Liver (tissue), 3 donors: ENCODE results near the gene WIZ.

Experiments used
- GABPA ChIP-seq, 2 donors: IDR thresholded peaks in 1 of 2; conservative IDR thresholded peaks in 1 of 2; 2 replicates each; pipeline ENCODE4 v1.6.1; 2016; ENCODE audit warnings: antibody characterized with exemption in 2 of 2, mild to moderate bottlenecking in 1 of 2, moderate library complexity in 1 of 2
- JUND ChIP-seq, 2 donors: IDR thresholded peaks; 2 replicates each; pipeline ENCODE4 v1.6.1; 2016; ENCODE audit warnings: antibody characterized with exemption in 2 of 2
- MAX ChIP-seq: IDR thresholded peaks from 2 replicates; pipeline ENCODE4 v1.6.1; 2016; ENCODE audit warnings: antibody characterized with exemption
- RAD21 ChIP-seq, 2 donors: IDR thresholded peaks; 2 replicates each; pipeline ENCODE4 v1.6.1; 2016; ENCODE audit warnings: antibody characterized with exemption in 2 of 2, mild to moderate bottlenecking in 2 of 2
- RXRA ChIP-seq, 2 donors: IDR thresholded peaks; 2 replicates each; pipeline ENCODE4 v1.6.1; 2017 to 2018; ENCODE audit warnings: antibody characterized with exemption in 2 of 2, mild to moderate bottlenecking in 1 of 2
- YY1 ChIP-seq: IDR thresholded peaks from 2 replicates; pipeline ENCODE4 v1.6.1; 2016; ENCODE audit warnings: antibody characterized with exemption, mild to moderate bottlenecking
- TF ChIP-seq, protein P1 (sequence below): IDR thresholded peaks from 2 replicates; pipeline ENCODE4 v1.6.1; 2016; ENCODE audit warnings: antibody characterized with exemption
- TF ChIP-seq, protein P2 (sequence below): fragments of 150-350 bp; IDR thresholded peaks from 2 replicates; pipeline ENCODE4 v1.5.1; 2017; ENCODE audit warnings: improper control_type of control experiment, low read depth, low read length; ENCODE audit not compliant: missing input control
- TF ChIP-seq, protein P3 (sequence below): IDR thresholded peaks from 2 replicates; pipeline ENCODE4 v1.6.1; 2016; ENCODE audit warnings: antibody characterized with exemption, mild to moderate bottlenecking
- donor health status: healthy.
- donor health status: healthy.

DNA sequence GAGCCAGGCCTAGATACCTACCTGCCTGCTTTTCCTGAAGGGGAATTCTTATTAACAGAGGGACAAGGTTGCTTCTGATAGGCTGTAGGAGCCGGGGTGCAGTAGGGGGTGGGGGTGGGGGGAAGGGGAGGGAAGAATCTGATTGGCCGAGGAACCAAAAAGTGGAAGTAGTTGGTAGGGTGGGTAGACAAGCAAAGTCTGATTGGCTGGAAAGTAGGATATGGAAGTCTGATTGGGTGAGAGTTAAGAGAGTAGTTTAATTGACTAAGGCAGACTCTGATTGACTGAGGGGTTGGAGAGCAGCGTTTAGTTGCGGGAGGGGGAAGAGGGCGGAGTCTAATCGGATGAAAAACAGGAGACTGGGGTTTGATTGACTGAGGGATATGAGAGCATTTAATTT is 49.2 kb upstream of the WIZ start:
- TF ChIP-seq, protein P1, sequence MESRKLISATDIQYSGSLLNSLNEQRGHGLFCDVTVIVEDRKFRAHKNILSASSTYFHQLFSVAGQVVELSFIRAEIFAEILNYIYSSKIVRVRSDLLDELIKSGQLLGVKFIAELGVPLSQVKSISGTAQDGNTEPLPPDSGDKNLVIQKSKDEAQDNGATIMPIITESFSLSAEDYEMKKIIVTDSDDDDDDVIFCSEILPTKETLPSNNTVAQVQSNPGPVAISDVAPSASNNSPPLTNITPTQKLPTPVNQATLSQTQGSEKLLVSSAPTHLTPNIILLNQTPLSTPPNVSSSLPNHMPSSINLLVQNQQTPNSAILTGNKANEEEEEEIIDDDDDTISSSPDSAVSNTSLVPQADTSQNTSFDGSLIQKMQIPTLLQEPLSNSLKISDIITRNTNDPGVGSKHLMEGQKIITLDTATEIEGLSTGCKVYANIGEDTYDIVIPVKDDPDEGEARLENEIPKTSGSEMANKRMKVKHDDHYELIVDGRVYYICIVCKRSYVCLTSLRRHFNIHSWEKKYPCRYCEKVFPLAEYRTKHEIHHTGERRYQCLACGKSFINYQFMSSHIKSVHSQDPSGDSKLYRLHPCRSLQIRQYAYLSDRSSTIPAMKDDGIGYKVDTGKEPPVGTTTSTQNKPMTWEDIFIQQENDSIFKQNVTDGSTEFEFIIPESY: no peak
- TF ChIP-seq, protein P2, sequence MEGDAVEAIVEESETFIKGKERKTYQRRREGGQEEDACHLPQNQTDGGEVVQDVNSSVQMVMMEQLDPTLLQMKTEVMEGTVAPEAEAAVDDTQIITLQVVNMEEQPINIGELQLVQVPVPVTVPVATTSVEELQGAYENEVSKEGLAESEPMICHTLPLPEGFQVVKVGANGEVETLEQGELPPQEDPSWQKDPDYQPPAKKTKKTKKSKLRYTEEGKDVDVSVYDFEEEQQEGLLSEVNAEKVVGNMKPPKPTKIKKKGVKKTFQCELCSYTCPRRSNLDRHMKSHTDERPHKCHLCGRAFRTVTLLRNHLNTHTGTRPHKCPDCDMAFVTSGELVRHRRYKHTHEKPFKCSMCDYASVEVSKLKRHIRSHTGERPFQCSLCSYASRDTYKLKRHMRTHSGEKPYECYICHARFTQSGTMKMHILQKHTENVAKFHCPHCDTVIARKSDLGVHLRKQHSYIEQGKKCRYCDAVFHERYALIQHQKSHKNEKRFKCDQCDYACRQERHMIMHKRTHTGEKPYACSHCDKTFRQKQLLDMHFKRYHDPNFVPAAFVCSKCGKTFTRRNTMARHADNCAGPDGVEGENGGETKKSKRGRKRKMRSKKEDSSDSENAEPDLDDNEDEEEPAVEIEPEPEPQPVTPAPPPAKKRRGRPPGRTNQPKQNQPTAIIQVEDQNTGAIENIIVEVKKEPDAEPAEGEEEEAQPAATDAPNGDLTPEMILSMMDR: no peak
- no peak for TF ChIP-seq JUND (IDR thresholded peaks at IDR 0.05)
- no peak for TF ChIP-seq RXRA (IDR thresholded peaks at IDR 0.05)
- TF ChIP-seq, protein P3, sequence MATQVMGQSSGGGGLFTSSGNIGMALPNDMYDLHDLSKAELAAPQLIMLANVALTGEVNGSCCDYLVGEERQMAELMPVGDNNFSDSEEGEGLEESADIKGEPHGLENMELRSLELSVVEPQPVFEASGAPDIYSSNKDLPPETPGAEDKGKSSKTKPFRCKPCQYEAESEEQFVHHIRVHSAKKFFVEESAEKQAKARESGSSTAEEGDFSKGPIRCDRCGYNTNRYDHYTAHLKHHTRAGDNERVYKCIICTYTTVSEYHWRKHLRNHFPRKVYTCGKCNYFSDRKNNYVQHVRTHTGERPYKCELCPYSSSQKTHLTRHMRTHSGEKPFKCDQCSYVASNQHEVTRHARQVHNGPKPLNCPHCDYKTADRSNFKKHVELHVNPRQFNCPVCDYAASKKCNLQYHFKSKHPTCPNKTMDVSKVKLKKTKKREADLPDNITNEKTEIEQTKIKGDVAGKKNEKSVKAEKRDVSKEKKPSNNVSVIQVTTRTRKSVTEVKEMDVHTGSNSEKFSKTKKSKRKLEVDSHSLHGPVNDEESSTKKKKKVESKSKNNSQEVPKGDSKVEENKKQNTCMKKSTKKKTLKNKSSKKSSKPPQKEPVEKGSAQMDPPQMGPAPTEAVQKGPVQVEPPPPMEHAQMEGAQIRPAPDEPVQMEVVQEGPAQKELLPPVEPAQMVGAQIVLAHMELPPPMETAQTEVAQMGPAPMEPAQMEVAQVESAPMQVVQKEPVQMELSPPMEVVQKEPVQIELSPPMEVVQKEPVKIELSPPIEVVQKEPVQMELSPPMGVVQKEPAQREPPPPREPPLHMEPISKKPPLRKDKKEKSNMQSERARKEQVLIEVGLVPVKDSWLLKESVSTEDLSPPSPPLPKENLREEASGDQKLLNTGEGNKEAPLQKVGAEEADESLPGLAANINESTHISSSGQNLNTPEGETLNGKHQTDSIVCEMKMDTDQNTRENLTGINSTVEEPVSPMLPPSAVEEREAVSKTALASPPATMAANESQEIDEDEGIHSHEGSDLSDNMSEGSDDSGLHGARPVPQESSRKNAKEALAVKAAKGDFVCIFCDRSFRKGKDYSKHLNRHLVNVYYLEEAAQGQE: no peak
- no peak for TF ChIP-seq YY1
- TF ChIP-seq RAD21 (IDR thresholded peaks at IDR 0.05): no peak
- no peak for TF ChIP-seq GABPA (IDR thresholded peaks at IDR 0.05 in 1 of 2, conservative IDR thresholded peaks at IDR 0.05 in 1 of 2)
- no peak for TF ChIP-seq MAX
